Measurements from ENCODE around the gene PTBP3.

PTBP3 gene

GRCh38 chr9:112261133-112261532, 72.3 kb downstream of the PTBP3 start:
- Histone ChIP-seq H3K36me3 (ENCODE audit: insufficient read depth) (no peaks in the 10 kb centered on the region), H3K4me1 (ENCODE audit: low read depth, poor library complexity, severe bottlenecking) (peaks cover 5% of the 10 kb centered on the region), H4K20me1 (ENCODE audit: insufficient read depth) (no peaks in the 10 kb centered on the region; the same call in 1 of the 2 replicates), H3K4me3 (IDR thresholded peaks at IDR 0.05; ENCODE audit: insufficient read depth, low read depth, low read length) (no peak overlapping the region), H3K27ac (no peak overlapping the region), H2AFZ (ENCODE audit: low read depth) (no peak overlapping the region), H3K79me2 (ENCODE audit: insufficient read depth, low read depth) (no peaks in the 10 kb centered on the region), H3K27me3 (ENCODE audit: insufficient read depth, low read depth) (no peaks in the 10 kb centered on the region), H3K4me2 (no peak overlapping the region), H3K9ac (no peak overlapping the region)
- TF ChIP-seq CTCF (conservative IDR thresholded peaks at IDR 0.05; ENCODE audit: low read depth, low read length), result no peak

- Histone ChIP-seq H2AFZ (ENCODE audit: low read depth) (no peak overlapping the region), H3K36me3 (ENCODE audit: insufficient read depth) (no peaks in the 10 kb centered on the region), H3K9ac (no peak overlapping the region), H3K4me3 (IDR thresholded peaks at IDR 0.05; ENCODE audit: insufficient read depth, low read depth, low read length) (no peak overlapping the region), H3K4me2 (no peak overlapping the region), H3K4me1 (ENCODE audit: low read depth, poor library complexity, severe bottlenecking) (no peaks in the 10 kb centered on the region), H3K27ac (no peak overlapping the region), H3K27me3 (ENCODE audit: insufficient read depth, low read depth) (no peaks in the 10 kb centered on the region), H4K20me1 (ENCODE audit: insufficient read depth) (no peaks in the 10 kb centered on the region; the same call in 1 of the 2 replicates), H3K79me2 (ENCODE audit: insufficient read depth, low read depth) (no peaks in the 10 kb centered on the region)
- TF ChIP-seq CTCF (conservative IDR thresholded peaks at IDR 0.05; ENCODE audit: low read depth, low read length), result no peak
These were observed 75.3 kb downstream of the PTBP3 start for GRCh38 chr9:112258106-112258505.

- H3K4me2 ChIP-seq, result no peak overlapping the region
- peaks cover 23% of the 10 kb centered on the region for H3K4me1 ChIP-seq (ENCODE audit: low read depth, poor library complexity, severe bottlenecking)
- H3K4me3 ChIP-seq (IDR thresholded peaks at IDR 0.05; ENCODE audit: insufficient read depth, low read depth, low read length), result no peak overlapping the region
- no peaks in the 10 kb centered on the region for H3K36me3 ChIP-seq (ENCODE audit: insufficient read depth)
- H4K20me1 ChIP-seq (ENCODE audit: insufficient read depth), result no peaks in the 10 kb centered on the region
- H2AFZ ChIP-seq (ENCODE audit: low read depth), result no peak overlapping the region
- H3K27me3 ChIP-seq (ENCODE audit: insufficient read depth, low read depth), result no peaks in the 10 kb centered on the region
- no peak overlapping the region for H3K27ac ChIP-seq
- no peak for TF ChIP-seq CTCF (conservative IDR thresholded peaks at IDR 0.05; ENCODE audit: low read depth, low read length)
- no peaks in the 10 kb centered on the region for H3K79me2 ChIP-seq (ENCODE audit: insufficient read depth, low read depth)
- no peak overlapping the region for H3K9ac ChIP-seq
These were observed 81.2 kb downstream of the PTBP3 start for GRCh38 chr9:112252194-112252593.

GRCh38 chr9:112249277-112249676, 84.1 kb downstream of the PTBP3 start:
- Histone ChIP-seq H3K79me2 (ENCODE audit: insufficient read depth, low read depth) (no peaks in the 10 kb centered on the region), H4K20me1 (ENCODE audit: insufficient read depth) (no peaks in the 10 kb centered on the region), H3K36me3 (ENCODE audit: insufficient read depth) (no peaks in the 10 kb centered on the region), H3K27me3 (ENCODE audit: insufficient read depth, low read depth) (no peaks in the 10 kb centered on the region), H2AFZ (ENCODE audit: low read depth) (no peak overlapping the region), H3K4me3 (IDR thresholded peaks at IDR 0.05; ENCODE audit: insufficient read depth, low read depth, low read length) (no peak overlapping the region), H3K4me2 (no peak overlapping the region), H3K27ac (no peak overlapping the region), H3K9ac (no peak overlapping the region), H3K4me1 (ENCODE audit: low read depth, poor library complexity, severe bottlenecking) (peaks cover 23% of the 10 kb centered on the region)
- no peak for TF ChIP-seq CTCF (conservative IDR thresholded peaks at IDR 0.05; ENCODE audit: low read depth, low read length)
